Adrenal gland (tissue), 12 donors: ENCODE results near the gene RGS6. TPM values are rescaled to one million over a fixed set of nuclear protein-coding genes. Genes with fewer than 3 reads are reported as not detected.

Source experiments
- DNase-seq, 7 donors: peaks; one replicate each; pipeline ENCODE4 v3.0.0-alpha.2; 2019 to 2020
- H3K27ac ChIP-seq, 5 donors: fragments of 200-600 bp; sonication (generic) in 4 of 5; 1 replicate in 3 of 5; 2 replicates in 2 of 5; pipeline versions ENCODE4 v1.5.1 to v1.8.0; 2016 to 2020; ENCODE audit warnings: mild to moderate bottlenecking in 1 of 5
- H3K27me3 ChIP-seq: fragments of 200-600 bp; 2 replicates; pipeline ENCODE4 v1.8.0; 2021
- H3K36me3 ChIP-seq, 2 donors: fragments of 200-600 bp; replicated peaks in 1 of 2; 1 replicate in 1 of 2; 2 replicates in 1 of 2; pipeline versions ENCODE4 v1.5.1 to v1.8.0; 2018 to 2022
- H3K4me1 ChIP-seq, 2 donors: fragments of 200-600 bp; replicated peaks in 1 of 2; 1 replicate in 1 of 2; 2 replicates in 1 of 2; pipeline versions ENCODE4 v1.5.1 to v1.8.0; 2018 to 2021
- H3K4me3 ChIP-seq, 4 donors: fragments of 200-600 bp; sonication (generic) in 3 of 4; one replicate each; pipeline ENCODE4 v1.5.1; 2016 to 2018
- H3K9me3 ChIP-seq, 3 donors: fragments of 200-600 bp; sonication (generic) in 1 of 3; replicated peaks in 1 of 3; 1 replicate in 2 of 3; 2 replicates in 1 of 3; pipeline versions ENCODE4 v1.5.1 to v1.8.0; 2016 to 2021
- CTCF ChIP-seq, 6 experiments: fragments of 450-650 bp in 4 of 6; fragments of 200-600 bp in 2 of 6; sonication (generic) in 1 of 6; IDR thresholded peaks; 1 replicate in 5 of 6; 2 replicates in 1 of 6; pipeline versions ENCODE4 v1.5.1 to v1.8.0; 2016 to 2021; ENCODE audit warnings: antibody characterized with exemption in 6 of 6, mild to moderate bottlenecking in 2 of 6, moderate library complexity in 1 of 6
- POLR2A ChIP-seq, 2 donors: fragments of 450-650 bp; IDR thresholded peaks; one replicate each; pipeline ENCODE4 v1.6.1; 2017; ENCODE audit warnings: antibody characterized with exemption in 2 of 2, mild to moderate bottlenecking in 2 of 2, moderate library complexity in 1 of 2
- WGBS, 4 donors: extraction: QIAGEN DNeasy Blood & Tissue Kit in 2 of 4; methylation state at CpG; one replicate each; pipeline versions ENCODE4 v1.1.5 to v1.1.7; 2013 to 2017; 5-methylcytosine and 5-hydroxymethylcytosine counted together
- intact Hi-C, 2 donors: fragments of 100-400 bp; cut with DNase I; formaldehyde crosslinking; loops; one replicate each; pipeline versions ENCODE4 v1.14.1 to v1.15.0; 2022 to 2023
- polyA plus RNA-seq, 3 donors: library from polyadenylated mRNA; stranded (reverse); fragments of 200-250 nt in 2 of 3; fragments of 350-450 nt in 1 of 3; fragmentation: Illumina TruSeq in 1 of 3; extraction: RNeasy Lipid Tissue Mini Kit (QIAGEN cat#74804) in 1 of 3; gene quantifications; one replicate each; pipeline ENCODE4 v1.2.3, GENCODE V29; 2013 to 2014
- total RNA-seq, 9 donors: library from RNA; depleted of rRNA in 4 of 9; stranded (reverse); fragments of >200 nt in 4 of 9; fragments of 120-200 nt in 1 of 9; fragmentation: NEBNext Ultra II Directional in 1 of 9; extraction: Animal tissue kit (Norgen Biotek cat#: 25700) in 1 of 9; gene quantifications; one replicate each; pipeline versions ENCODE4 v1.1.0 to v1.2.4, GENCODE V29; 2013 to 2023
- donor health status: healthy with polysubstance abuse.
- donor health status: Bipolar disorder and iron deficiency.
- donor health status: DM: yes; HTN: yes; CAD: no.
- donor health status: DM: no; HTN: no; CAD: no.
- donor health status: DM: no; HTN: no; CAD: no.
- donor health status: DM: yes; HTN: yes; CAD: no.

The RGS6 gene
- total and polyA plus RNA-seq, 12 donors = 0.06 to 4.3 (median 0.41) TPM; not detected in 1

- DNase-seq = peak in 6 of 7 donors; percentile 14 to 59 (median 24)
- Histone ChIP-seq H3K4me1 (no peaks in the 10 kb centered on the region), H3K27me3 (peaks cover 4% of the 10 kb centered on the region), H3K9me3 (no peaks in the 10 kb centered on the region), H3K4me3 (no peak overlapping the region), H3K27ac (no peak overlapping the region), H3K36me3 (no peaks in the 10 kb centered on the region)
- no peak for TF ChIP-seq POLR2A (IDR thresholded peaks at IDR 0.05)
- peak; percentile 13 to 53 (median 44) for TF ChIP-seq CTCF (IDR thresholded peaks at IDR 0.05)
- intact Hi-C loops = loop anchor here in 1 of 2 donors (10.0 kb wide), 1 partner anchor 271 kb away; no protein-coding TSS in a partner anchor
- 25 to 45% (median 33%) methylated on average over 6 of the region's 6 CpGs for WGBS, 4 donors
These were observed 91.8 kb downstream of the RGS6 start for GRCh38 chr14:72024043-72024407.

GRCh38 chr14:72024504-72024903, 92.3 kb downstream of the RGS6 start:
- 64 to 81% (median 69%) methylated on average over 4 of the region's 4 CpGs for WGBS, 4 donors
- no peak overlapping the region for H3K27ac ChIP-seq
- TF ChIP-seq CTCF (IDR thresholded peaks at IDR 0.05) (no peak), POLR2A (IDR thresholded peaks at IDR 0.05) (no peak)
- no peaks in the 10 kb centered on the region for H3K36me3 ChIP-seq
- H3K4me3 ChIP-seq = no peak overlapping the region
- intact Hi-C loops = loop anchor here in 1 of 2 donors (10.0 kb wide), 1 partner anchor 270 kb away; no protein-coding TSS in a partner anchor
- no peaks in the 10 kb centered on the region for H3K9me3 ChIP-seq
- H3K4me1 ChIP-seq = no peaks in the 10 kb centered on the region
- no peak for DNase-seq
- peaks cover 4% of the 10 kb centered on the region for H3K27me3 ChIP-seq

- no peak for TF ChIP-seq POLR2A (IDR thresholded peaks at IDR 0.05)
- TF ChIP-seq CTCF (IDR thresholded peaks at IDR 0.05) = no peak
- peak in 1 of 7 donors; percentile 8 for DNase-seq
These were observed 94.3 kb downstream of the RGS6 start for GRCh38 chr14:72026536-72026935.

DNA sequence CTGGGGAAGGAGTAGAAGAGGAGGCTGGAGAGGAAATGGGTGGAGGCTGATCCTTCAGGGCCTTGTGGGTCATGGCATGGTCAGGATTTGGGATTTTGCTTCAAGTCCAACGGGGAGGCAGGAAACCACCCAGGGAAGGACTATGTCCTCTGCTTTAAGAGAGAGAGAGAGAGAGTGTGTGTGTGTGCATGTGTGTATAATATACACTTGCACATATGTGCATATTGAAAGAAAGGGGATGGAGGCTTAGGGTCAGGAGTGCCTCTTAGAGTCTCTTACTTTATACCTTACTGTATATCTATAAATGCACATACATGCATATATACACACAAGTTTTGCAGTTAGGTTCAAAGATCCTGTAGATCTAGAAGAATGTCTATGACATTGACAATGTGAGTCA, 94.8 kb downstream of the RGS6 start:
- DNase-seq = no peak
- 45 to 95% (median 73%) methylated on average over 1 of the region's 1 CpG for WGBS, 4 donors
- Histone ChIP-seq H3K27me3 (no peaks in the 10 kb centered on the region), H3K4me3 (no peak overlapping the region), H3K4me1 (no peaks in the 10 kb centered on the region), H3K27ac (no peak overlapping the region), H3K36me3 (no peaks in the 10 kb centered on the region), H3K9me3 (peaks cover 0 to 4% (median 0%) of the 10 kb centered on the region in 3 donors)
- intact Hi-C loops = loop anchor here in 1 of 2 donors (10.0 kb wide), 1 partner anchor 268 kb away; no protein-coding TSS in a partner anchor
- TF ChIP-seq POLR2A (IDR thresholded peaks at IDR 0.05) (no peak), CTCF (IDR thresholded peaks at IDR 0.05) (no peak)

More at GRCh38 chr14:72026536-72026935, 94.3 kb downstream of the RGS6 start:
- 7 to 38% (median 30%) methylated on average over 2 of the region's 2 CpGs for WGBS, 4 donors
- Histone ChIP-seq H3K9me3 (peaks cover 0 to 4% (median 0%) of the 10 kb centered on the region in 3 donors), H3K4me1 (no peaks in the 10 kb centered on the region), H3K4me3 (no peak overlapping the region), H3K27me3 (no peaks in the 10 kb centered on the region), H3K36me3 (no peaks in the 10 kb centered on the region), H3K27ac (no peak overlapping the region)
- intact Hi-C loops = loop anchor here in 1 of 2 donors (10.0 kb wide), 1 partner anchor 268 kb away; no protein-coding TSS in a partner anchor
